Lung (tissue), 12 donors: ENCODE measurements around the gene MTUS2. TPM values are rescaled to one million over a fixed set of nuclear protein-coding genes. Genes with fewer than 3 reads are reported as not detected.

ENCODE experiments used
- ATAC-seq: fragments of 200-7000 bp; cut with Tn5 transposase; one replicate; pipeline ENCODE4 v1.9.1; 2020; ENCODE audit warnings: moderate number of reproducible peaks; ENCODE audit not compliant: insufficient read depth, low FRiP score
- DNase-seq, 3 donors: peaks; one replicate each; pipeline ENCODE4 v3.0.0-alpha.2; 2013 to 2017
- H3K27ac ChIP-seq, 2 donors: one replicate each; pipeline ENCODE4 v1.5.1; 2013; ENCODE audit warnings: mild to moderate bottlenecking in 2 of 2, moderate library complexity in 2 of 2, control low read depth in 1 of 2, inconsistent platforms in 1 of 2, low read depth in 1 of 2, low read length in 1 of 2
- H3K27me3 ChIP-seq, 3 donors: one replicate each; pipeline ENCODE4 v1.5.1; 2013; ENCODE audit warnings: low read length in 2 of 3; ENCODE audit not compliant: control insufficient read depth in 3 of 3, insufficient read depth in 3 of 3
- H3K36me3 ChIP-seq, 4 donors: one replicate each; pipeline ENCODE4 v1.5.1; 2013; ENCODE audit warnings: low read length in 4 of 4, mild to moderate bottlenecking in 1 of 4, moderate library complexity in 1 of 4; ENCODE audit not compliant: control insufficient read depth in 4 of 4, insufficient read depth in 4 of 4
- H3K4me1 ChIP-seq, 5 donors: one replicate each; pipeline ENCODE4 v1.5.1; 2013; ENCODE audit warnings: low read length in 5 of 5, mild to moderate bottlenecking in 2 of 5, moderate library complexity in 1 of 5; ENCODE audit not compliant: control insufficient read depth in 5 of 5, insufficient read depth in 5 of 5
- H3K4me3 ChIP-seq: one replicate; pipeline ENCODE4 v1.5.1; 2013; ENCODE audit warnings: mild to moderate bottlenecking, control low read depth, moderate library complexity
- H3K9ac ChIP-seq, 2 donors: one replicate each; pipeline ENCODE4 v1.5.1; 2013; ENCODE audit warnings: low read length in 2 of 2, control low read depth in 1 of 2; ENCODE audit not compliant: insufficient read depth in 1 of 2
- H3K9me3 ChIP-seq, 4 donors: one replicate each; pipeline ENCODE4 v1.5.1; 2013; ENCODE audit warnings: low read length in 3 of 4, mild to moderate bottlenecking in 1 of 4, moderate library complexity in 1 of 4; ENCODE audit not compliant: control insufficient read depth in 4 of 4, insufficient read depth in 3 of 4
- CTCF ChIP-seq: IDR thresholded peaks from 2 replicates; pipeline ENCODE4 v1.5.1; 2012; ENCODE audit warnings: mild to moderate bottlenecking; ENCODE audit errors: control extremely low read depth, extremely low read depth
- WGBS, 2 donors: extraction: QIAGEN DNeasy Blood & Tissue Kit; methylation state at CpG; one replicate each; pipeline ENCODE4 v1.1.7; 2013; 5-methylcytosine and 5-hydroxymethylcytosine counted together
- polyA plus RNA-seq, 2 donors: library from polyadenylated mRNA; stranded (reverse); fragments of 200-250 nt; gene quantifications; one replicate each; pipeline ENCODE4 v1.2.1, GENCODE V29; 2013
- total RNA-seq, 2 donors: library from RNA; depleted of rRNA in 1 of 2; stranded (reverse); fragments of >200 nt in 1 of 2; gene quantifications; one replicate each; pipeline ENCODE4 v1.2.1, GENCODE V29; 2014 to 2021
- donor health status: control.
- donor health status: control.
- donor health status: Bipolar disorder and iron deficiency.
- donor health status: healthy.
- donor health status: DM: yes; HTN: yes; CAD: no.

MTUS2 gene
- total and polyA plus RNA-seq, 4 donors: 0.03 to 0.54 (median 0.08) TPM

DNA sequence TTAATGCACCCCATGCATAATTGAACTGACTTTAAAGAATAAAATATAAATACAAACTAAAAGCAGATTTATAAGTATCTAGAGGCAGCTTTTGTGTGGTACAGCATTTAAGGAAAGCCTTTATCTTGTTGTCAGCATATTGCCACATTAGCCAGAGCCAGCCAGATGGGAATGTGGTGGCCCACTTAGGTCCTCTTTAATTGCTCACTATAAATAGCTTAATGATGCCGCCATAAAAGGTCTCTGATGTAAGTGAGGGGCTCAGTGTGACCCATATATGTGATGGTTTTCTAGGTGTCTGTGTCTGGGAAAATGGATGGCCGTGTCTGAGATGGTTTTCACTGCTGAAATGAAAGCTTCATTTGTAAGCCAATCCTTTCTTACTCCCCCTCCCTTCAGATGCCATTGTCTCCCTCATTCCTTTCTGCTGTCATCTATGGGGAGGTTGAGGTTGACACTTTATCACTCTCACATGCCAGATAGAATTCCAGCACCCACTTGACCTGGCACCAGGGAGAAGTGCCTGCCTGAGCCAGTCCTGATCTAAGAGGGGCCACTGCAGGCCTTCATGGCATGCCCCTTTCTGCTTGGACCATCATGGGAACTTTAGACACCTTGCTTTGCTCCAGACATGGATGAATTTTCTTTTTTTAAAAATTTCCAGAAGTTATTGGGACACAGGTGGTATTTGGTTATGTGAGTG is 135.3 kb downstream of the MTUS2 start:
- ATAC-seq (no peak), DNase-seq (no peak)
- Histone ChIP-seq H3K4me1 (peaks cover 0 to 10% (median 0%) of the 10 kb centered on the region in 5 donors), H3K4me3 (no peak overlapping the region), H3K27me3 (no peaks in the 10 kb centered on the region), H3K9me3 (no peaks in the 10 kb centered on the region), H3K9ac (no peak overlapping the region), H3K27ac (peak overlapping the region in 1 of 2 donors; percentile 49), H3K36me3 (no peaks in the 10 kb centered on the region)
- TF ChIP-seq CTCF: no peak
- WGBS, 2 donors: 84 to 87% methylated on average over 2 of the region's 2 CpGs

DNA sequence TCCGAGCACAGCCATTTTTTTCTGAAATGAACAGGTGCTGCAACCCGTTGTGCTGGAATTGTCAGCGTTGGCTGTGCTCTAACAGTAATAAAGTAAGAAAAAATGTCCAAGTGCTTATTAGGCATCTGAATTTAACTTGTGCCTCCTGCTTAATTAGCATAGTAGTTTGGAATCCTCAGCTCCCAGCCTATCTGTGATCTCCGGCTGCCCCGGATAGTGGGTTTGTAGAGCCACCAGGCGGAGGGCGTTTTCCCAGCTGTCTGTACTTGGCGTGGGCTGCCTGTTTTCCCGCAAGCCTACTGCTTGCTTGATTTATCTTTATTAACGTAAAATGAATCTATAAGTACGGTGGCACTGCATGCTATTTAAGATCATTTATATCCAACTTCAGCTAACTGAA is 137.9 kb downstream of the MTUS2 start:
- Histone ChIP-seq H3K9ac (no peak overlapping the region), H3K4me1 (peaks cover 0 to 10% (median 0%) of the 10 kb centered on the region in 5 donors), H3K36me3 (no peaks in the 10 kb centered on the region), H3K4me3 (no peak overlapping the region), H3K27me3 (no peaks in the 10 kb centered on the region), H3K9me3 (no peaks in the 10 kb centered on the region), H3K27ac (peak overlapping the region in 1 of 2 donors; percentile 6)
- no peak for TF ChIP-seq CTCF
- DNase-seq (no peak), ATAC-seq (no peak)
- WGBS, 2 donors: 79 to 84% methylated on average over 11 of the region's 11 CpGs

DNA sequence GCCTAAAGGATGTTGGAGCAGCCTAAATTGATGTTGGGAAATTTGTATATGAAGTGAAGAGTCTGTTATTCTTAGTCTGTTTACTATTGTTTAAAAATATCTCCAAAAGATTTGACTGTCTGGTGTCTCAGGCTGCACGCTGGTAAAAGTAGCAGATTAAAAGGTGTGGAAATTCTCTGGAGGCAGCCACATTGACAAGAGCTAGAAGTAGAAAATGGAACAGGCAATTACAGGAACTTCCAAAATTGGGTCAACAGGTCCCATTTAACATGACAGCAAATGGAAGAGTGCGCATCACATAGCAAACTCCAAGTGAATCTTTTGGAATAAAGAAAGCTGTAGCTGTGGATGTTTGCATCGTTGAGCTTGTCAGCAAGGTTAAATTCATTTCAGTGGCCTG is 138.3 kb downstream of the MTUS2 start:
- Histone ChIP-seq H3K4me3 (no peak overlapping the region), H3K4me1 (peaks cover 0 to 12% (median 0%) of the 10 kb centered on the region in 5 donors), H3K27me3 (no peaks in the 10 kb centered on the region), H3K27ac (peak overlapping the region in 1 of 2 donors; percentile 6), H3K9me3 (no peaks in the 10 kb centered on the region), H3K9ac (no peak overlapping the region), H3K36me3 (no peaks in the 10 kb centered on the region)
- ATAC-seq (no peak), DNase-seq (no peak)
- WGBS, 2 donors: 81 to 90% methylated on average over 3 of the region's 3 CpGs
- TF ChIP-seq CTCF: no peak

DNA sequence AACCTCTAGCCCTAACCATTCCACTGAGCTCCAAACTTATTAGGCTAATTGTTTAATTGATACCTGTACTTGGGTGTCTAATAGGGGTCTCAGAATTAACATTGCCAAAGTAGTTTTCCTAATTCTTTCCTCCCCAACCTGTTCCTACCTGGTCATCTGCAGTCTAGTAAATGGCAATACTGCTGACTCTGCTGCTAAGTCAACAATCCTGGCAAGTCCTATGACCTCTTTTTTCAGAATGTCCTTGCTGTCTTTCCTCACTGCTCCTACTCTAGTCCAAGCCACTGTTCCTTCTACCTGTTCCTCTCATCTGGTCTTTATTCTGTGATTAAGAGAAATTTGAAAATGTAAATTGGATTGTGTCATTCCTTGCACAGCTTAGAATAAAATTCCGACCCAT is 143.9 kb downstream of the MTUS2 start:
- no peak for TF ChIP-seq CTCF
- WGBS, 2 donors: 95 to 96% methylated on average over 1 of the region's 1 CpG
- Histone ChIP-seq H3K27me3 (no peaks in the 10 kb centered on the region), H3K4me3 (no peak overlapping the region), H3K9me3 (no peaks in the 10 kb centered on the region), H3K9ac (no peak overlapping the region), H3K36me3 (no peaks in the 10 kb centered on the region), H3K4me1 (peaks cover 0 to 7% (median 0%) of the 10 kb centered on the region in 5 donors), H3K27ac (no peak overlapping the region)
- no peak for DNase-seq
- no peak for ATAC-seq
